Epithelial cell of proximal tubule (primary cell): ENCODE measurements around the gene SDK1. TPM values are rescaled to one million over a fixed set of nuclear protein-coding genes. Genes with fewer than 3 reads are reported as not detected.

Experiments
- DNase-seq: peaks from one replicate; pipeline ENCODE4 v3.0.0-alpha.2; 2011; ENCODE audit warnings: low read depth
- H3K4me3 ChIP-seq: 2 replicates; pipeline ENCODE4 v1.5.1; 2011; ENCODE audit warnings: low read depth, mild to moderate bottlenecking, low read length
- total RNA-seq: library from RNA; depleted of rRNA; stranded (reverse); fragments of >200 nt; gene quantifications from 2 replicates; pipeline ENCODE4 v1.2.3, GENCODE V29; 2015
- TF ChIP-seq, protein P1 (sequence below): conservative IDR thresholded peaks from 2 replicates; pipeline ENCODE4 v1.5.1; 2012; ENCODE audit warnings: low read depth, mild to moderate bottlenecking, low read length

The SDK1 gene
- total RNA-seq, 1 donor from 2014 or later, result 0.75 TPM

DNA sequence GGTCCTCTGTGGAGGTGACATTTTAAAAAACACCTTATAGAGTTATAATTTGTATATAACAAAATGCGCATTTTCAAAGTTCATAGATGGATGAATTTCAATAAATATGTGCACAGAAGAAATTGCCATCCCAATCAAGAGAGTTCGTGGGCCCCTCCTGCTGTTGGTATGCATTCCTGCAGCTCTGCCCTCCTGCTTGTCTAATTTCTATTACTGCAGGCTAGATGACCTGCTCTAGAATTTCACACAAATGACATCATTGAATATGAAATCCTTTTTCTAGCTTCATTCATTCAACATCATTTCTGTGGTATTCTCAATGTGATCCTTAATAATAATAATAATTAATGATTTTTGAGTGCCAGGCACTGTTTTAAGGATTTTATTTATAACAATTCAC is 348.2 kb downstream of the SDK1 start:
- no peak overlapping the region for H3K4me3 ChIP-seq
- DNase-seq, result no peak
- TF ChIP-seq, protein P1, sequence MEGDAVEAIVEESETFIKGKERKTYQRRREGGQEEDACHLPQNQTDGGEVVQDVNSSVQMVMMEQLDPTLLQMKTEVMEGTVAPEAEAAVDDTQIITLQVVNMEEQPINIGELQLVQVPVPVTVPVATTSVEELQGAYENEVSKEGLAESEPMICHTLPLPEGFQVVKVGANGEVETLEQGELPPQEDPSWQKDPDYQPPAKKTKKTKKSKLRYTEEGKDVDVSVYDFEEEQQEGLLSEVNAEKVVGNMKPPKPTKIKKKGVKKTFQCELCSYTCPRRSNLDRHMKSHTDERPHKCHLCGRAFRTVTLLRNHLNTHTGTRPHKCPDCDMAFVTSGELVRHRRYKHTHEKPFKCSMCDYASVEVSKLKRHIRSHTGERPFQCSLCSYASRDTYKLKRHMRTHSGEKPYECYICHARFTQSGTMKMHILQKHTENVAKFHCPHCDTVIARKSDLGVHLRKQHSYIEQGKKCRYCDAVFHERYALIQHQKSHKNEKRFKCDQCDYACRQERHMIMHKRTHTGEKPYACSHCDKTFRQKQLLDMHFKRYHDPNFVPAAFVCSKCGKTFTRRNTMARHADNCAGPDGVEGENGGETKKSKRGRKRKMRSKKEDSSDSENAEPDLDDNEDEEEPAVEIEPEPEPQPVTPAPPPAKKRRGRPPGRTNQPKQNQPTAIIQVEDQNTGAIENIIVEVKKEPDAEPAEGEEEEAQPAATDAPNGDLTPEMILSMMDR, result peak; percentile 30

DNA sequence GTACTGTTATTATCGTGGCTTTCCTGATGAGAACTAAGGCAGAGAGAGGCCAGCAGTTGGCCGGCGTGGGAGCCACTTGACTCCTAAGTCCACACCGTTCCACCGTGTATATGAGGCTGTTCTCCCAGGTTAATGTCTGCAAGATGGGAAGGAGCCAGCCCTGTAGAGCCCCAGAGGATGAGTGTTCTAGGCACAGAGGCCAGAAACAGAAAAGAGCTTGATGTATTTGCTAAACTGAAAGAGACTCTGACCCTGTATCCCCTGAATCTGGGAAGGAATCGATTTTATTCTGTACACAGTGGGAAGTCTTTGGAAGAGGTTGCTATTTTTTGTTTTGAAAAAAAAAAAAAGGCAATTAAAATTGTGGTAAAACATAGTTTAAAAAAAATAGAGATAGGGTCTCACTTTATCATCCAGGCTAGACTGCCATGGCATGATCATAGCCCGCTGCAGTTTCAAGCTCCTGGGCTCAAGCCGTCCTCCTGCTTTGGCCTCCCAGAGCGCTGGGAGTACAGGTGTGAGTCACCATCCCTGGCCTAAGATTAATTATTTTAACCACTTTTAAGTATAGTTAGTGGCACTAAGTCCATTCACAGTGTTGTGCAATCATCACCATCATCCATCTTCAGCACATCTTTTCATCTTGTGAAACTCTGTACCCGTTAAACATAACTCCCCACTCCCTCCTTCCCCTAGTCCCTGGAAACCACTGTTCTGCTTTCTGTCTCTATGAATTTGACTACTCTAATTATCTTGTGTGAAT is 348.8 kb downstream of the SDK1 start:
- H3K4me3 ChIP-seq, result no peak overlapping the region
- TF ChIP-seq, protein P1, result no peak
- DNase-seq, result no peak

- TF ChIP-seq, protein P1, result no peak
- no peak for DNase-seq
- H3K4me3 ChIP-seq, result no peak overlapping the region
These were observed 349.8 kb downstream of the SDK1 start for GRCh38 chr7:3650844-3651243.

- TF ChIP-seq, protein P1, result no peak
- no peak overlapping the region for H3K4me3 ChIP-seq
- no peak for DNase-seq
These were observed 354.6 kb downstream of the SDK1 start for GRCh38 chr7:3655635-3656034.

DNA sequence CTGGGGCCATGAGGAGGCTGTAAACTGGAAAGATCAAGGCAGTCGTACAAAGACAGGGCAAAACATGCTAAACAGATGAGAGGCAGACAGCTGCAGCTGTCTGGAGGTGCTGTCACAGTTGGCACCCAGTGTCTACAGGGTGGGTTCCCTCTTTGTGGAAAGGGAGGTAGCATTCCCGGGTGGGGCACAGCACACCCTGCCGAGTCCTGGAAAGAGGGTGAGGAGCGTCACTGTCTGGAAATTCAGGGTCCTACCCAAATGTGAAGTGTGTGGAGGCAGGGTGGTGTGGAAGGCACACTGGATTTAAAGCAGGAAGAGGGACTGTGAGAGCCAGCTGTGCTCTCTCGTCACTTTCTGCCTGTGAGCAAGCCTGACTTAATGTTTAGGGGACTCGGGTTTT is 356.2 kb downstream of the SDK1 start:
- no peak overlapping the region for H3K4me3 ChIP-seq
- TF ChIP-seq, protein P1, result no peak
- no peak for DNase-seq

GRCh38 chr7:3668743-3669142 is 367.7 kb downstream of the SDK1 start:
- no peak overlapping the region for H3K4me3 ChIP-seq
- TF ChIP-seq, protein P1, result no peak
- no peak for DNase-seq

DNA sequence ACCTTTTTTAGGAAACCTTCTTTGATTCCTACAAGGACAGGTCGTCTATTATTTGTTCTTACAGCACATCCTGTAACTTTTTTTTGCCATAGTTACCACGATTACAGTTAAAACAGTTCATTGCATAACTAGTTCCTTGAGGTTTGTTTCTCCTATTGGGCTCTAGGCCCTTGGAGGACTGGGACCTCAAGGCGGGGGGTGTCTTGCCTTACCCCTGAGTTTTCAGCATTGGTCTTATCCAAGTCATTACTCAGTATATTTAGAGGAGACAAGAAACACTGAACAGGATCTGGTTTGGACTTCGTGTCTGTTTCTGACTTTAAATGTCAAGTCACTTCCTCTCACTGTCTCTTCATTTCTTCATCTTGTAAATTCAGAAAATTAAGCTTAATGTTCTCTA is 369.8 kb downstream of the SDK1 start:
- TF ChIP-seq, protein P1, result no peak
- no peak overlapping the region for H3K4me3 ChIP-seq
- no peak for DNase-seq
